K562 (cell line): Measurements from ENCODE around the gene CCDC183. TPM values are rescaled to one million over a fixed set of nuclear protein-coding genes. Genes with fewer than 3 reads are reported as not detected.

Experiments used
- ATAC-seq: fragments of 200-7000 bp; cut with Tn5 transposase; 3 replicates; pipeline ENCODE4 v1.9.1; 2020; ENCODE audit warnings: moderate library complexity
- BruUV-seq: library from RNA; stranded (reverse); fragments of 400-500 nt; replicated peaks from 2 replicates; lab custom pipeline; 2021; lab: Mats Ljungman, UMichigan
- CTCF ChIA-PET: fragments of 300-600 bp; formaldehyde crosslinking; extraction: SDS; loops from one replicate; lab custom pipeline; 2021; ENCODE audit warnings: low intra/inter-chr PET ratio; lab: Yijun Ruan, JAX
- POLR2A ChIA-PET: fragments of 300-600, 350-650 bp; sonication (Branson Sonifier 250); formaldehyde crosslinking; extraction: SDS; loops from one replicate; lab custom pipeline; 2021; ENCODE audit warnings: antibody characterized with exemption, inconsistent platforms; lab: Yijun Ruan, JAX
- DNase-seq, 4 experiments: peaks; one replicate each; pipeline versions ENCODE4 v3.0.0 to v3.0.0-alpha.2; 2011 to 2018; ENCODE audit warnings: low spot score in 3 of 4, mixed read lengths in 3 of 4; ENCODE audit errors: extremely low read depth in 1 of 4
- FAIRE-seq: peaks from 2 replicates; lab custom pipeline; 2011; peaks lifted over from hg19 to GRCh38; lab: Jason Lieb, UNC
- H2AFZ ChIP-seq: 2 replicates; pipeline ENCODE4 v1.6.0; 2011; ENCODE audit warnings: low read depth, low read length, control low read depth, inconsistent platforms
- H3K27ac ChIP-seq: fragments of 200-600 bp; 3 replicates; pipeline ENCODE4 v1.8.0; 2011; ENCODE audit warnings: low read depth, mild to moderate bottlenecking, control low read depth, inconsistent platforms, low read length, moderate library complexity, mixed read lengths; ENCODE audit errors: extremely low read depth
- H3K27me3 ChIP-seq, 2 experiments: fragments of 300-600 bp in 1 of 2; 2 replicates in 1 of 2; 3 replicates in 1 of 2; pipeline versions ENCODE4 v1.6.0 to v1.8.0; 2011; ENCODE audit warnings: inconsistent platforms in 2 of 2, low read length in 2 of 2, mild to moderate bottlenecking in 1 of 2, mixed read lengths in 1 of 2, moderate library complexity in 1 of 2; ENCODE audit not compliant: control insufficient read depth in 2 of 2, insufficient read depth in 2 of 2
- H3K36me3 ChIP-seq: fragments of 300-600 bp; 3 replicates; pipeline ENCODE4 v1.8.0; 2011; ENCODE audit warnings: mild to moderate bottlenecking, low read length, inconsistent platforms; ENCODE audit not compliant: control insufficient read depth, insufficient read depth
- H3K4me1 ChIP-seq, 2 experiments: fragments of 200-600 bp in 1 of 2; replicated peaks in 1 of 2; 2 replicates in 1 of 2; 3 replicates in 1 of 2; pipeline versions ENCODE4 v1.5.1 to v1.8.0; 2011; ENCODE audit warnings: inconsistent platforms in 2 of 2, low read length in 2 of 2, mild to moderate bottlenecking in 1 of 2, mixed read lengths in 1 of 2, moderate library complexity in 1 of 2; ENCODE audit not compliant: control insufficient read depth in 2 of 2, insufficient read depth in 2 of 2
- H3K4me2 ChIP-seq: 2 replicates; pipeline ENCODE4 v1.6.1; 2011; ENCODE audit warnings: low read length, control low read depth, inconsistent platforms, mixed read lengths; ENCODE audit not compliant: insufficient read depth
- H3K4me3 ChIP-seq: fragments of 200-600 bp; sonication (generic), shearing (Covaris generic); 2 replicates; pipeline ENCODE4 v1.5.1; 2016; ENCODE audit warnings: control low read depth, inconsistent platforms
- H3K79me2 ChIP-seq: fragments of 200-600 bp; 3 replicates; pipeline ENCODE4 v1.8.0; 2011; ENCODE audit warnings: low read length, inconsistent platforms; ENCODE audit not compliant: control insufficient read depth, insufficient read depth
- H3K9ac ChIP-seq, 2 experiments: 2 replicates each; pipeline versions ENCODE4 v1.6.0 to v1.6.1; 2011; ENCODE audit warnings: low read depth in 2 of 2, low read length in 2 of 2, control low read depth in 1 of 2, inconsistent platforms in 1 of 2, mild to moderate bottlenecking in 1 of 2, mixed read lengths in 1 of 2; ENCODE audit not compliant: insufficient read depth in 1 of 2
- H3K9me1 ChIP-seq: one replicate; pipeline ENCODE4 v1.6.0; 2011; ENCODE audit warnings: inconsistent platforms, mild to moderate bottlenecking, low read length, moderate library complexity; ENCODE audit not compliant: control insufficient read depth, insufficient read depth
- H3K9me3 ChIP-seq: replicated peaks from 2 replicates; pipeline ENCODE4 v1.5.1; 2011; ENCODE audit warnings: low read depth, low read length, inconsistent platforms; ENCODE audit not compliant: control insufficient read depth, insufficient read depth
- H4K20me1 ChIP-seq: replicated peaks from 2 replicates; pipeline ENCODE4 v1.6.1; 2011; ENCODE audit warnings: low read length, inconsistent platforms, mixed read lengths; ENCODE audit not compliant: control insufficient read depth, insufficient read depth
- ADNP ChIP-seq: fragments of 200-800 bp; sonication (Bioruptor generic); IDR thresholded peaks from 2 replicates; pipeline ENCODE4 v1.6.1; 2016; ENCODE audit warnings: missing genetic modification characterization, missing compliant biosample characterization
- ELF4 ChIP-seq: fragments of 450-650 bp; formaldehyde crosslinking; IDR thresholded peaks from 2 replicates; pipeline ENCODE4 v1.4.0; 2022; ENCODE audit warnings: missing genetic modification characterization
- KLF1 ChIP-seq: fragments of 450-650 bp; IDR thresholded peaks from 2 replicates; pipeline ENCODE4 v1.6.1; 2016; ENCODE audit warnings: missing genetic modification characterization, missing compliant biosample characterization
- PHF20 ChIP-seq: fragments of 450-650 bp; IDR thresholded peaks from 2 replicates; pipeline ENCODE4 v1.6.1; 2018; ENCODE audit not compliant: partially characterized antibody
- TAL1 ChIP-seq: fragments of 450-650 bp; IDR thresholded peaks from 2 replicates; pipeline ENCODE4 v1.6.1; 2016; ENCODE audit warnings: mild to moderate bottlenecking
- TEAD4 ChIP-seq, 2 experiments: sonication (generic) in 1 of 2; formaldehyde crosslinking in 1 of 2; IDR thresholded peaks; 2 replicates each; pipeline versions ENCODE4 v1.6.1 to v1.8.0; 2012 to 2022; ENCODE audit warnings: borderline replicate concordance in 1 of 2, inconsistent platforms in 1 of 2, low read length in 1 of 2, mild to moderate bottlenecking in 1 of 2, missing genetic modification reagents in 1 of 2
- WGBS: fragments of 100-300 bp; shearing (Covaris generic); methylation state at CpG from one replicate; pipeline ENCODE4 v1.1.6; 2016; ENCODE audit warnings: low coverage, mixed read lengths; ENCODE audit not compliant: insufficient coverage; ENCODE audit errors: missing lambda C conversion rate; 5-methylcytosine and 5-hydroxymethylcytosine counted together
- in situ Hi-C: fragments of 300-500 bp; cut with MboI; formaldehyde crosslinking; loops from 4 replicates; pipeline ENCODE4 v1.15.0; 2018; ENCODE audit warnings: inconsistent platforms, mixed read lengths
- intact Hi-C: fragments of 100-400 bp; cut with micrococcal nuclease; formaldehyde crosslinking; loops from 2 replicates; pipeline ENCODE4 v1.14.2; 2022
- polyA plus RNA-seq, 8 experiments: library from polyadenylated mRNA; depleted of rRNA in 4 of 8; stranded (reverse) in 5 of 8; unstranded in 3 of 8; fragments of >200 nt; fragmentation: Nextera tagmentation in 2 of 8; fragmentation: Illumina TruSeq in 1 of 8; extraction: Ambion mirVana in 2 of 8; extraction: Trizol in 1 of 8; gene quantifications; 2 replicates each; pipeline versions ENCODE4 v1.2.1 to v1.2.3, GENCODE V29; 2011 to 2014; ENCODE audit warnings: inconsistent platforms in 1 of 8, missing spikeins in 1 of 8
- total RNA-seq, 7 experiments: library from RNA; depleted of rRNA in 6 of 7; stranded (reverse); fragments of >200 nt in 6 of 7; fragmentation: Illumina TruSeq in 2 of 7; extraction: Trizol in 2 of 7; gene quantifications; 2 replicates each; pipeline versions ENCODE4 v1.2.1 to v1.2.3, GENCODE V29; 2011 to 2021; ENCODE audit warnings: low replicate concordance in 1 of 7

CCDC183 gene
- total and polyA plus RNA-seq, 9 of the 15 experiments (the other 6 are each of a cell fraction or from before 2014, with no cell fraction given), result 0.21 to 0.60 (median 0.29) TPM; not detected in 4

GRCh38 chr9:136855461-136856078 lies 59.4 kb downstream of the CCDC183 start:
- H3K27ac ChIP-seq, result no peak overlapping the region
- peaks cover 5% of the 10 kb centered on the region; the same call in 2 of the 3 replicates for H3K79me2 ChIP-seq
- H2AFZ ChIP-seq, result no peak overlapping the region
- peaks cover 5% of the 10 kb centered on the region; the same call in 1 of the 2 replicates for H4K20me1 ChIP-seq
- no TSS peak for BruUV-seq
- peaks cover 34% of the 10 kb centered on the region; the same call in 1 of the 3 replicates for H3K36me3 ChIP-seq
- FAIRE-seq (no peak), ATAC-seq (no peak), DNase-seq (no peak)
- ChIA-PET POLR2A (interaction anchor here (1.0 kb wide), 1 partner anchor 32 kb away, joined by 3 read pairs; no protein-coding TSS in a partner anchor), CTCF (no interaction called here)
- no peak overlapping the region for H3K4me2 ChIP-seq
- H3K27me3 ChIP-seq, result no peaks in the 10 kb centered on the region
- in situ Hi-C loops (no loop called here), intact Hi-C loops (no loop called here)
- WGBS, result 81% methylated on average over 23 of the region's 26 CpGs
- H3K4me1 ChIP-seq, result peaks cover 0 to 92% of the 10 kb centered on the region in 2 experiments; a peak in 3 of 5 replicates
- no peaks in the 10 kb centered on the region for H3K9me3 ChIP-seq
- peak overlapping the region in 1 of 2 experiments; percentile 45; a peak in 1 of 4 replicates for H3K9ac ChIP-seq
- H3K4me3 ChIP-seq, result no peak overlapping the region
- H3K9me1 ChIP-seq, result no peaks in the 10 kb centered on the region
- TF ChIP-seq PHF20 (no peak), KLF1 (no peak), ELF4 (CRISPR knock-in tag) (no peak), TAL1 (no peak), ADNP (tag) (no peak), TEAD4 (IDR thresholded peaks at IDR 0.05; ENCODE audit: low read length) (no peak), TEAD4 (CRISPR knock-in tag; IDR thresholded peaks at IDR 0.05; ENCODE audit: borderline replicate concordance) (no peak)
